ENCODE measurements around the gene MBOAT2.
"Not testable (repeated sequence)": the region's sequence is repeated elsewhere in the genome, so short reads cannot be mapped to it uniquely, and the experiment has no call there.

Gene MBOAT2

GRCh38 chr2:9003616-9004337 is at the start of gene MBOAT2:
TSS of gene MBOAT2 (minus strand) at chr2:9003684. CDS start at chr2:9003614, 70 bp downstream.
- DNase-seq (ENCODE audit: low read depth in 2 of 2) = peak; percentile 49 to 60

- no peak for DNase-seq (ENCODE audit: low read depth in 2 of 2)
Observed at GRCh38 chr2:9052821-9053533, 49.5 kb upstream of the MBOAT2 start.

- not testable (repeated sequence) for DNase-seq (ENCODE audit: low read depth in 2 of 2)
Observed at GRCh38 chr2:9051451-9051850, 48.0 kb upstream of the MBOAT2 start.

GRCh38 chr2:9050122-9050809 is 46.8 kb upstream of the MBOAT2 start:
- no peak for DNase-seq (ENCODE audit: low read depth in 2 of 2)

- DNase-seq (ENCODE audit: low read depth in 2 of 2) = no peak
Observed at GRCh38 chr2:9045595-9045994, 42.1 kb upstream of the MBOAT2 start.

GRCh38 chr2:9043491-9043890 is 40.0 kb upstream of the MBOAT2 start:
- DNase-seq (ENCODE audit: low read depth in 2 of 2) = not testable (repeated sequence)

- no peak for DNase-seq (ENCODE audit: low read depth in 2 of 2)
Observed at GRCh38 chr2:9037166-9037565, 33.7 kb upstream of the MBOAT2 start.

- DNase-seq (ENCODE audit: low read depth in 2 of 2) = no peak
Observed at GRCh38 chr2:9033385-9034168, 30.1 kb upstream of the MBOAT2 start.

- DNase-seq (ENCODE audit: low read depth in 2 of 2) = no peak
Observed at GRCh38 chr2:9032536-9033255, 29.2 kb upstream of the MBOAT2 start.

- no peak for DNase-seq (ENCODE audit: low read depth in 2 of 2)
Observed at GRCh38 chr2:9032121-9032520, 28.6 kb upstream of the MBOAT2 start.

GRCh38 chr2:9031246-9031645 is 27.8 kb upstream of the MBOAT2 start:
- no peak for DNase-seq (ENCODE audit: low read depth in 2 of 2)

GRCh38 chr2:9030841-9031240 is 27.4 kb upstream of the MBOAT2 start:
- DNase-seq (ENCODE audit: low read depth in 2 of 2) = no peak

- DNase-seq (ENCODE audit: low read depth in 2 of 2) = no peak
Observed at GRCh38 chr2:9030190-9030589, 26.7 kb upstream of the MBOAT2 start.

- DNase-seq (ENCODE audit: low read depth in 2 of 2) = no peak
Observed at GRCh38 chr2:9029721-9030120, 26.2 kb upstream of the MBOAT2 start.

- no peak for DNase-seq (ENCODE audit: low read depth in 2 of 2)
Observed at GRCh38 chr2:9027884-9028283, 24.4 kb upstream of the MBOAT2 start.

- no peak for DNase-seq (ENCODE audit: low read depth in 2 of 2)
Observed at GRCh38 chr2:9025746-9026145, 22.3 kb upstream of the MBOAT2 start.

- no peak for DNase-seq (ENCODE audit: low read depth in 2 of 2)
Observed at GRCh38 chr2:9024575-9024974, 21.1 kb upstream of the MBOAT2 start.

GRCh38 chr2:9021563-9022211 is 18.2 kb upstream of the MBOAT2 start:
- no peak for DNase-seq (ENCODE audit: low read depth in 2 of 2)

- no peak for DNase-seq (ENCODE audit: low read depth in 2 of 2)
Observed at GRCh38 chr2:9020267-9020666, 16.8 kb upstream of the MBOAT2 start.

- no peak for DNase-seq (ENCODE audit: low read depth in 2 of 2)
Observed at GRCh38 chr2:9018534-9018933, 15.1 kb upstream of the MBOAT2 start.

GRCh38 chr2:9018109-9018508 is 14.6 kb upstream of the MBOAT2 start:
- DNase-seq (ENCODE audit: low read depth in 2 of 2) = no peak
